Activated CD4-positive, alpha-beta T cell treated with anti-CD3 and anti-CD28 coated beads for 4 hours (primary cell): ENCODE measurements around the gene BAHCC1.
"Not testable (repeated sequence)": the region's sequence is repeated elsewhere in the genome, so short reads cannot be mapped to it uniquely, and the experiment has no call there.

Source experiments
- DNase-seq, 2 donors: peaks; one replicate each; pipeline ENCODE4 v3.0.0-alpha.2; 2020

BAHCC1 gene

DNA sequence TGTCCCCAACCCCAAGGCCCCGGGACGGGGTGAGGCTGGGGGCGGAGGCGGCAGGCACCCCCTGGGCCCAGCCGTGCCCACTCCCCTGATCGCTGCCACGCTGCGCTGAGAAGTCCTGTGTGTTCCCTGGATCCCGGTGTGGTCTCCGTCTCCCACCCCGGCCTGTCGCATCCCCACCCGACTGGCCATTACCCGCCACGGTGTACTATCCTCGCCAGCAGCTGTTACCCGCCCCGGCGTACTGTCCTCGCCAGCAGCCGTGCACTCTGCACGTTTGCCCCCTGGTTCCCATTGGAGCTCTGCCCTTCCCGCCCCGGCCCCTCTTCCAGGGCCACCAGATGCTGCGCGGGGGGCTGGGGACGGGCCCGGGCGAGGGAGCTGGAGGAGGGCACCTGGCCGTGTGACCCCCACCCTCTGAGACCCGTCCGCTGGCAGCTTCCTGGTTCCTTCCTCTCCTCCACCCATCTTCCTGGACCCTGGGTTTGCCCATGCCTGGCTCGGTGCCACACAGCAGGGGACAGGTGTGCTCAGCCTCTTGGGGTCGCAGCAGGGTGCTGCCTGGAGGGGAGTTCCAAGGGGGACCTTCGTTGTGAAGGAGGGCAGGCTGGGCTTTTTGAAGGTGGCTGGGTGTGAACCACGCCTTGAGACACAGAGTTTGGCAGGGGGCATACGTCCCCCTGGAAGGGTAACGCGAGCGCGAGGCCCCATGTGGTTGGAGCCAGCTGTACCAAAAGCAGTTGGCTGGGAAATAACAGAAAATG is 19.7 kb downstream of the BAHCC1 start:
- no peak for DNase-seq

GRCh38 chr17:81415681-81416080 is 20.4 kb downstream of the BAHCC1 start:
- no peak for DNase-seq

DNA sequence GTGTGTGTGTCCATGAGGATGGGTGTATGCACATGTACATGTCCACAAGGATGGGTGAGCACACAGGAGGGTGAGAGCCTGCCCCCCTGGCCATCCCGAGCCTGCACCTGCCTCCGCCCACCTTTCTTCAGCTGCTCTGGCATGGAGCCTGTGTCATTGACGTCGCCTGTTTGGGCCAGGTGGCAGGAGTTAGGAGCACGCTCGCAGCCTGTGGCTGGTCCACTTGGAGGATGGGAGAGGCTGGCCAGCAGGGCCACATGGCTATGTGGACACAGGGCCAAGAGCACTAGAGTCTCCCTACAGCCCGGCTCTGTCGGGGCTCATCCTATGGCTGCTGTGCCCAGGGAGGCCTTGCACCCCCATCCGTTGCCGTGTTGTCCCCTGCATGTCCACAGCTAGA is 21.4 kb downstream of the BAHCC1 start:
- no peak for DNase-seq

GRCh38 chr17:81417049-81417878 is 22.0 kb downstream of the BAHCC1 start:
- DNase-seq, result no peak

GRCh38 chr17:81417879-81418709 is 22.8 kb downstream of the BAHCC1 start:
- DNase-seq, result no peak

GRCh38 chr17:81418710-81419318 is 23.6 kb downstream of the BAHCC1 start:
- no peak for DNase-seq

- DNase-seq, result no peak
Observed at GRCh38 chr17:81419319-81419885, 24.1 kb downstream of the BAHCC1 start.

GRCh38 chr17:81419886-81420768 is 24.9 kb downstream of the BAHCC1 start:
- DNase-seq, result no peak

- DNase-seq, result no peak
Observed at GRCh38 chr17:81420769-81421462, 25.7 kb downstream of the BAHCC1 start.

GRCh38 chr17:81422776-81423697 is 27.8 kb downstream of the BAHCC1 start:
- no peak for DNase-seq

DNA sequence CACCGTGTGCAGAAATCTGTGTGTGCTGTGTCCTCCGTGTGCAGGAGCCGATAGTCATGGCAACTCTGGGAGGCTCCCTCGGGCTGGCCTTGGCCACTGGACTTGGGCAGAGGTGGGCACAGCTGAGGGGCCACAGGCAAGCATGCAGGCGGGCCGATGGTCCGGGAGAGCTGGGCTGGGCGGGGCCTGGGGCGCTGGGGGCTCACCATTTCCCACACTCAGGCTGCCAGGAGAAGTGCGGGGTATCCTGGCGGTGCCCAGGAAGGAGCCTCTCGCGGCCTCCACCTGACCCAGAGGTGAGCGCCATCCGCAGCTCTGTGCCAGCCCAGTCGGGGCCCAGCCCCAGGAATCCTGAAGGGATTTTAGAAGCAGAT is 28.4 kb downstream of the BAHCC1 start:
- no peak for DNase-seq

GRCh38 chr17:81424151-81425017 is 29.1 kb downstream of the BAHCC1 start:
- no peak for DNase-seq

DNA sequence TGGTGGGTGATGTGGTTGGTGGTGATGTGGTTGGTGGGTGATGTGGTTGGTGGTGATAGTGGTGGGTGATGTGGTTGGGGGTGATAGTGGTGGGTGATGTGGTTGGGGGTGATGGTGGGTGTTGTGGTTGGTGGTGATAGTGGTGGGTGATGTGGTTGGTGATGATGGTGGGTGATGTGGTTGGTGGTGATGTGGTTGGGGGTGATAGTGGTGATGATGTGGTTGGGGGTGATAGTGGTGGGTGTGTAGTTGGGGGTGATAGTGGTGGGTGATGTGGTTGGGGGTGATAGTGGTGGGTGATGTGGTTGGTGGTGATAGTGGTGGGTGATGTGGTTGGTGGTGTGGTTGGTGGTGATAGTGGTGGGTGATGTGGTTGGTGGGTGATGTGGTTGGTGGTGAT is 29.8 kb downstream of the BAHCC1 start:
- DNase-seq, result not testable (repeated sequence)

DNA sequence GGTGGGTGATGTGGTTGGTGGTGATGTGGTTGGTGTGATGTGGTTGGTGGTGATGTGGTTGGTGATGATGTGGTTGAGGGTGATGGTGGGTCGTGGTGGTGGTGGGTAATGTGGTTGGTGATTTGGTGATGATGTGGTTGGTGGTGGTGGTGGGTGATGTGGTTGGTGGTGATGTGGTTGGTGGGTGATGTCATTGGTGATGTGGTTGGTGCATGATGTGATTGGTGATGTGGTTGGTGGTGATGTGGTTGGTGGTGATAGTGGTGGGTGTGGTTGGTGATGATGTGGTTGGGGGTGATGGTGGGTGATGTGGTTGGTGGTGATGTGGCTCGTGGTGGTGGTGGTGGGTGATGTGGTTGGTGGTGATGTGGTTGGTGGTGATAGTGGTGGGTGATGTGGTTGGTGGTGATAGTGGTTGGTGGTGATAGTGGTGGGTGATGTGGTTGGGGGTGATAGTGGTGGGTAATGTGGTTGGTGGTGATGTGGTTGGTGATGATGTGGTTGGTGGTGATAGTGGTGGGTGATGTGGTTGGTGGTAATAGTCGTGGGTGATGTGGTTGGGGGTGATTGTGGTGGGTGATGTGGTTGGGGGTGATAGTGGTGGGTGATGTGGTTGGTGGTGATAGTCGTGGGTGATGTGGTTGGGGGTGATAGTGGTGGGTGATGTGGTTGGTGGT is 30.6 kb downstream of the BAHCC1 start:
- DNase-seq, result not testable (repeated sequence)

- DNase-seq, result no peak
Observed at GRCh38 chr17:81426393-81427172, 31.3 kb downstream of the BAHCC1 start.

GRCh38 chr17:81427173-81428120 is 32.2 kb downstream of the BAHCC1 start:
- DNase-seq, result no peak
